Stimulated activated CD8-positive, alpha-beta memory T cell treated with anti-CD3 and anti-CD28 coated beads, Interleukin-4, amount 100 ng/mL, for 1 hour (primary cell): ENCODE measurements around the gene IRX4.
"Not testable (repeated sequence)": the region's sequence is repeated elsewhere in the genome, so short reads cannot be mapped to it uniquely, and the experiment has no call there.

ENCODE experiments used
- DNase-seq, 2 donors: peaks; one replicate each; pipeline ENCODE4 v3.0.0-alpha.2; 2020; ENCODE audit warnings: low read depth in 2 of 2, low spot score in 1 of 2

Gene IRX4

GRCh38 chr5:1879292-1880263, 3.1 kb downstream of the IRX4 start:
- DNase-seq = no peak

- no peak for DNase-seq
Measured at GRCh38 chr5:1878050-1878849, 4.5 kb downstream of the IRX4 start.

- DNase-seq = no peak
Measured at GRCh38 chr5:1877103-1878049, 5.3 kb downstream of the IRX4 start.

GRCh38 chr5:1876660-1877064, 6.1 kb downstream of the IRX4 start:
- no peak for DNase-seq

GRCh38 chr5:1875843-1876659, 6.7 kb downstream of the IRX4 start:
- DNase-seq = no peak

GRCh38 chr5:1875281-1875842, 7.4 kb downstream of the IRX4 start:
- no peak for DNase-seq

- no peak for DNase-seq
Measured at GRCh38 chr5:1874771-1875220, 7.9 kb downstream of the IRX4 start.

- DNase-seq = no peak
Measured at GRCh38 chr5:1874348-1874747, 8.4 kb downstream of the IRX4 start.

GRCh38 chr5:1873243-1873959, 9.3 kb downstream of the IRX4 start:
- no peak for DNase-seq

- no peak for DNase-seq
Measured at GRCh38 chr5:1871441-1871840, 11.3 kb downstream of the IRX4 start.

GRCh38 chr5:1870435-1871272, 12.1 kb downstream of the IRX4 start:
- not testable (repeated sequence) for DNase-seq

- no peak for DNase-seq
Measured at GRCh38 chr5:1868886-1869475, 13.7 kb downstream of the IRX4 start.

- no peak for DNase-seq
Measured at GRCh38 chr5:1867815-1868143, 14.9 kb downstream of the IRX4 start.

- DNase-seq = no peak
Measured at GRCh38 chr5:1867114-1867814, 15.5 kb downstream of the IRX4 start.

GRCh38 chr5:1865948-1866347, 16.8 kb downstream of the IRX4 start:
- DNase-seq = no peak

- no peak for DNase-seq
Measured at GRCh38 chr5:1865486-1865885, 17.2 kb downstream of the IRX4 start.

GRCh38 chr5:1864896-1865440, 17.8 kb downstream of the IRX4 start:
- DNase-seq = no peak
